BLaER1 treated with 17β-estradiol and CSF1 and Interleukin-3, amounts not matched to agents 10 nM and 100 nM (cell line): Measurements from ENCODE around the gene SLIT1.

Experiments
- H3K27ac ChIP-seq, 11 experiments: shearing (Covaris generic); formaldehyde crosslinking; 2 replicates each; pipeline ENCODE4 v1.8.1; 2022
- H3K27me3 ChIP-seq, 11 experiments: shearing (Covaris generic); formaldehyde crosslinking; 2 replicates each; pipeline ENCODE4 v1.8.1; 2022
- H3K36me3 ChIP-seq, 11 experiments: shearing (Covaris generic); formaldehyde crosslinking; 2 replicates each; pipeline ENCODE4 v1.8.1; 2022
- H3K4me1 ChIP-seq, 10 experiments: shearing (Covaris generic); formaldehyde crosslinking; 2 replicates each; pipeline ENCODE4 v1.8.1; 2022
- H3K4me2 ChIP-seq, 11 experiments: shearing (Covaris generic); formaldehyde crosslinking; 2 replicates each; pipeline ENCODE4 v1.8.1; 2022
- H3K4me3 ChIP-seq, 10 experiments: shearing (Covaris generic); formaldehyde crosslinking; 2 replicates each; pipeline ENCODE4 v1.8.1; 2022
- H3K9ac ChIP-seq, 11 experiments: shearing (Covaris generic); formaldehyde crosslinking; 2 replicates each; pipeline ENCODE4 v1.8.1; 2022
- H3K9me3 ChIP-seq, 11 experiments: shearing (Covaris generic); formaldehyde crosslinking; replicated peaks in 1 of 11; 2 replicates each; pipeline ENCODE4 v1.8.1; 2022
- H4K20me1 ChIP-seq, 11 experiments: shearing (Covaris generic); formaldehyde crosslinking; 2 replicates each; pipeline ENCODE4 v1.8.1; 2022
- Cebpa-rat ChIP-seq, 11 experiments: shearing (Covaris generic); IDR thresholded peaks; 2 replicates each; pipeline ENCODE4 v1.8.1; 2022

The SLIT1 gene

DNA sequence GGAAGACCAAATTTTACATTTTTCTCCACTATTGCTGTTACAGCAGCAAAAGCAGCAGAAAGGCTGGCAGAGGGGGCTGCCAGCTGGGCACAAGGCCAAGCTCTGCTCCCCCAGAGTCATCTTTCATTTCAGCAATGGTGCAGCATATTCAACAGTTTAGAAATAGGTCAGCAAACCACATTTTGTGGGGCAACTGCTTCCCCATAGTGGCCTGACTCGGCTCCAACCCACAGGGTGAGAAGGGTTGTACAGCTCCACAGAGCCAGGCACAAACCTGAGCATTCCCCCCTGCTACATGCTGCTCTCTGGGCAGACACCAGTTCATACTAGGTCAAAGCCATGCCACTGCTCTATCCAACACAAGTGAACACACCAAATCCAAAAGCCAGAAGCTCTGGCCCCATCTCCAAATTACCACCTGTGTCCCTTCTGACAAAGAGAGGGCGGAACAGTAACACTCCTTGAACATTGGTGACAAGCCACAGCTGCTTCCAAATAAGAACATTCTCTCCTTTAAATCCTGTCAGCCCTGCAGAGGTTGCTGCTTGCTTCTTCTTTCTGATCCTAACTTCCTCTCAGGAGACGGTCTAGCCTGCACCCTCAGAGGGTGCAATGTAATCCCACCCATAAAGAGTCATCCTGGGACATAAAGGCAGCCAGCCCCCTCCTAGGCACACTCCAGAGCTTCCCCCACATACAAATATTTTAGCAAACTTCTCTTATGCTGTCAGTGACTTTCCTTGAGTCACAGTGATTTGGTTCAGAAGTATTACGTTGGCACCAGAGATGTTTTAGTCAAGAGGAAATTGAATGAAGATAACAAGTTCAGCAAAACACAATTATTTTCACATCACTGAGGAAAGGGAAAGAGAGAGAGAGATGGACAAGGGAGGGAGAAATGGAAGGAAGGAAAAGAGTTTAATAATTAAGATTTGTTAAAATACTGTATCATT, 39.0 kb upstream of the SLIT1 start:
- TF ChIP-seq Cebpa-rat (IDR thresholded peaks at IDR 0.05) = no peak
- peak overlapping the region; percentile 10 to 86 (median 49); a peak in 21 of 22 replicates for H3K4me2 ChIP-seq
- peak overlapping the region in 4 of 11 experiments; percentile 10 to 50 (median 40); a peak in 7 of 22 replicates for H3K27ac ChIP-seq
- 0 out of 22 replicates have a peak, but pooled peaks cover 0 to 7% (median 0%) of the 10 kb centered on the region in 11 experiments for H3K27me3 ChIP-seq
- peaks cover 13 to 89% (median 21%) of the 10 kb centered on the region in 10 experiments for H3K4me1 ChIP-seq
- H4K20me1 ChIP-seq = peaks cover 0 to 29% (median 8%) of the 10 kb centered on the region in 11 experiments; a peak in 12 of 22 replicates
- no peaks in the 10 kb centered on the region for H3K9me3 ChIP-seq
- H3K9ac ChIP-seq = peak overlapping the region in 5 of 11 experiments; percentile 7 to 52 (median 34); a peak in 5 of 22 replicates
- H3K36me3 ChIP-seq = peaks cover 18 to 99% (median 85%) of the 10 kb centered on the region in 11 experiments
- no peak overlapping the region for H3K4me3 ChIP-seq

DNA sequence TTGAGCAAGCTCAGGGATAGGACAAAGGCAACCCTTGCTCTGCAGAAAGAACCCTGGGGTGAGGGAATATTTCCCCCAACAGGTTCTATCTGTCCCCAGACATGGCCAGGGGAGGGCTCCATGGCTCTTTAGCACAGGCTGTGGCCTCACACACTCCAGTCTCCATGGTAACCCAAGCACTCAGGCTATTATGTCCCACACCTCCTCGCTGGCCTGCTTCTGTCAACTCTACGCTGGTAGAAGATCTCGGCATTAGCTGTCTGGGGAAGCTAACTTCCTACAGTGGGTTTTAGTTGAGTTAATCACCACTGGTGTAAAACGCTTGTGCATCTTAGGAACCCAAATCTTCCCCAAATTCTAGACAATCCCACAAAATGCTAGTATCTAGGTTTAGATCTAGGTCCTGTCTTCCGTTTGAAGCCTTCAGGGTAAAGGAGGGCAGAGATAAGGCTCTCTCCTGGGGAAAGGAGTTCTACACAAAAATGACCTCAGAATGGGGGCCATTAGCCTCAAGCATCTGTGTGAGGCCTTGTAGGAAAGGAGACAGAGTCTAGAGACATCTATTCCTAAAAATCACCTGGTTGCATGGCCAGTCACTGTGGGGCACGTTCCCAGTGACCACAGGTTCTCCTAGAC, 36.7 kb upstream of the SLIT1 start:
- no peak overlapping the region for H3K9ac ChIP-seq
- H3K36me3 ChIP-seq = peaks cover 5 to 76% (median 64%) of the 10 kb centered on the region in 11 experiments; a peak in 21 of 22 replicates
- no peaks in the 10 kb centered on the region for H3K9me3 ChIP-seq
- H4K20me1 ChIP-seq = peaks cover 0 to 29% (median 8%) of the 10 kb centered on the region in 11 experiments; a peak in 12 of 22 replicates
- peak overlapping the region in 3 of 11 experiments; percentile 3 to 86 (median 84); a peak in 6 of 22 replicates for H3K4me2 ChIP-seq
- no peak overlapping the region for H3K27ac ChIP-seq
- TF ChIP-seq Cebpa-rat (IDR thresholded peaks at IDR 0.05) = no peak
- no peak overlapping the region for H3K4me3 ChIP-seq
- H3K27me3 ChIP-seq = 0 out of 22 replicates have a peak, but pooled peaks cover 0 to 7% (median 0%) of the 10 kb centered on the region in 11 experiments
- peaks cover 35 to 95% (median 44%) of the 10 kb centered on the region in 10 experiments for H3K4me1 ChIP-seq

DNA sequence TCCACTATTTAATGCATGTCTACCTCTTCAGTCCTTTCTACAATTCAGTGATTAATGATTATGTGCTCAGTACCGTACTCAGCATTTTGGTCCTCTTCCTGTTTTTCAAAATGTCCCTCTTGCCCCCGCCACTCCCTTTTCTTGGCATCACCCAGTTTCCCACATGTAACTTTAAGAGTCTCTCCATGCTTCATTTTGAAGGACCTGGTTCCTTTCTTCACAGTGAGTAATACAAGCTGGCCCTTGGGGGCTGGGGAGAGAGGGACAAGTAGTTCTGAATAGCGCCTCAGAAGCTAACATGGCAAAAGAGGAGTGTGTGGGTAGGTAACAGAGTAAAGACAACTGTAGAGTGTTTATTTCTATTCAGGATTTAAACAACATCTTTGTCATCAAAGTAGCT, 34.6 kb upstream of the SLIT1 start:
- peaks cover 0 to 31% (median 8%) of the 10 kb centered on the region in 11 experiments; a peak in 11 of 22 replicates for H4K20me1 ChIP-seq
- H3K4me2 ChIP-seq = peak overlapping the region in 7 of 11 experiments; percentile 9 to 83 (median 78); a peak in 11 of 22 replicates
- peak overlapping the region in 2 of 11 experiments; percentile 18 to 80; a peak in 3 of 22 replicates for H3K27ac ChIP-seq
- H3K36me3 ChIP-seq = peaks cover 0 to 56% (median 44%) of the 10 kb centered on the region in 11 experiments; a peak in 19 of 22 replicates
- no peak overlapping the region for H3K9ac ChIP-seq
- TF ChIP-seq Cebpa-rat (IDR thresholded peaks at IDR 0.05) = no peak
- peaks cover 55 to 99% (median 64%) of the 10 kb centered on the region in 10 experiments for H3K4me1 ChIP-seq
- no peak overlapping the region for H3K4me3 ChIP-seq
- H3K27me3 ChIP-seq = peaks cover 0 to 23% (median 14%) of the 10 kb centered on the region in 11 experiments; a peak in 17 of 22 replicates
- peaks cover 0 to 11% (median 7%) of the 10 kb centered on the region in 11 experiments; a peak in 11 of 22 replicates for H3K9me3 ChIP-seq

DNA sequence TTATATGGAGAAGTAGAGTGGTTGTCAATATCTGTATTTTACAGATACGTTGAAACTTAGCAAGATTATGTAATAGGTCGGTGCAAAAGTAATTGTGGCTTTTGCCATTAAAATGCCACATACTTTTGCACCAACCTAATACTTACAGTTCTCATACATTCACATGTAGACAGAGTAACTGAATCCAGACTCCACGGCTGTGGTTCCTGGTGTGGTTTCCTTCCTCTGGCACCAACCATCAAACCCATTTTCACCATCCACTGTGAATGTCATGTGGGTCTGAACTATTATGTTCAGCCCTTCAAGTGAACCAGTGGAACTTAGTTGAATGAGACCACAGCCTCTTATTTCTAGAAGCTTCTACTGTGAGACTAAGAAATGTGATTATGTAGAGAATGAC, 31.5 kb upstream of the SLIT1 start:
- H3K4me1 ChIP-seq = peaks cover 45 to 70% (median 53%) of the 10 kb centered on the region in 10 experiments
- peaks cover 4 to 39% (median 31%) of the 10 kb centered on the region in 11 experiments; a peak in 20 of 22 replicates for H3K27me3 ChIP-seq
- H3K4me2 ChIP-seq = peak overlapping the region; percentile 66 to 86 (median 80)
- H4K20me1 ChIP-seq = peaks cover 0 to 11% (median 0%) of the 10 kb centered on the region in 11 experiments; a peak in 4 of 22 replicates
- peak overlapping the region in 2 of 10 experiments; percentile 28 to 36; a peak in 2 of 20 replicates for H3K4me3 ChIP-seq
- H3K9ac ChIP-seq = peak overlapping the region in 4 of 11 experiments; percentile 43 to 64 (median 59); a peak in 6 of 22 replicates
- H3K36me3 ChIP-seq = peaks cover 0 to 26% (median 17%) of the 10 kb centered on the region in 11 experiments; a peak in 17 of 22 replicates
- TF ChIP-seq Cebpa-rat (IDR thresholded peaks at IDR 0.05) = no peak
- H3K27ac ChIP-seq = peak overlapping the region in 9 of 11 experiments; percentile 44 to 80 (median 70); a peak in 15 of 22 replicates
- H3K9me3 ChIP-seq = peaks cover 0 to 11% (median 7%) of the 10 kb centered on the region in 11 experiments; a peak in 11 of 22 replicates

DNA sequence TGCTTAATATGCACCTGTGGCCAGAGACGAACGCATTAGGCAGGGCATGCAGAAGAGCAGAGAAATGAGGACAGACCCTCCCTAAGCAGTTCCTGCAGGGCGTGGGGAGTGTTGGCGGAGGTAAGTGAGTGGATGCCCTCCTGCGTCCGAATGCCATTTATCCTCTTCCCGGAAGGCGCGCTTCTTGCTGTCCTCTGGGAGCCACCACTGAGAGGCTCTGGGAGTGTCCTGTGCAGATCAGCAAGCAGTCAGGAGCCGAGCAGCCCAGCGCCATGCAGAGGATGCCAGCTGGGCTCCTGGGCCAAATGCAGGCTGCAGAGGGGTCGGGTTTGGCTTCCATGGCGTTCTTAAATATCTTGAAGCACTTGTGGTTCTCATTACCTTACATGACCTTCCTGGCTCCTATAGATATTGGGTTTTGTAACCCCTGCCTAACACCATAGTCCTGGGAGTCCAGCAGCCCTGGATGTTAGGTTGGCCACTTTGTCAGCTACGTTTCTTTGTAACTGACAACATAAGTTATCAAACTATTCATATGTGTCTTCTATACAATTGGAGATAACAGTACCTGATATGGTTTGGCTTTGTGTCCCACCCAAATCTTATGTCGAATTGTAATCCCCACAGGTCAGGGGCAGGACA, 30.0 kb upstream of the SLIT1 start:
- peaks cover 4 to 39% (median 31%) of the 10 kb centered on the region in 11 experiments; a peak in 20 of 22 replicates for H3K27me3 ChIP-seq
- TF ChIP-seq Cebpa-rat (IDR thresholded peaks at IDR 0.05) = no peak
- peaks cover 0 to 11% (median 7%) of the 10 kb centered on the region in 11 experiments; a peak in 11 of 22 replicates for H3K9me3 ChIP-seq
- peaks cover 0 to 13% (median 0%) of the 10 kb centered on the region in 11 experiments; a peak in 7 of 22 replicates for H4K20me1 ChIP-seq
- peaks cover 0 to 12% (median 5%) of the 10 kb centered on the region in 11 experiments; a peak in 12 of 22 replicates for H3K36me3 ChIP-seq
- H3K27ac ChIP-seq = no peak overlapping the region
- H3K4me1 ChIP-seq = peaks cover 45 to 54% (median 52%) of the 10 kb centered on the region in 10 experiments
- H3K9ac ChIP-seq = no peak overlapping the region
- peak overlapping the region; percentile 66 to 86 (median 80) for H3K4me2 ChIP-seq
- no peak overlapping the region for H3K4me3 ChIP-seq

DNA sequence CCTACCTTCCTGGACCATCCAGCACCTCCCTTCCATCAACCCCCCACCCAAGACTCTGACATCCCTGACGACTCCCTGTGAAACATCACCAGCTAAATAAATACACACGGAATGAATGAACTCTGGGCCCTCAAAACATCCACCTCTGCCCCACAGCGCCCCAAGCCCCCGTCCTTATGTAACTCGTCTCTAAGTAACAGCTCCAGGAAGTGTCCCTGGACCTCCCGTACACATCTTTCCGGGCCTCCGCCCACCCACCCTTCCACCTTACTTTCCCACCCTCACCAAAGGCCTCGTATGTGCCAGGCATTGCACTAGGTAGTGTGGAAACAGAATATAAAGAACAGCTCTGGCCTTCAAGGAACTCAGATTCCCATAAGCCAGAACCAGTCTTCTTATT, 27.7 kb upstream of the SLIT1 start:
- Histone ChIP-seq H3K27me3 (peaks cover 4 to 39% (median 31%) of the 10 kb centered on the region in 11 experiments; a peak in 20 of 22 replicates), H4K20me1 (peaks cover 0 to 13% (median 0%) of the 10 kb centered on the region in 11 experiments; a peak in 7 of 22 replicates), H3K4me2 (no peak overlapping the region), H3K9me3 (peaks cover 0 to 11% (median 7%) of the 10 kb centered on the region in 11 experiments; a peak in 11 of 22 replicates), H3K27ac (no peak overlapping the region), H3K4me1 (peaks cover 28 to 31% (median 30%) of the 10 kb centered on the region in 10 experiments), H3K36me3 (peaks cover 0 to 5% (median 0%) of the 10 kb centered on the region in 11 experiments; a peak in 3 of 22 replicates), H3K4me3 (no peak overlapping the region), H3K9ac (no peak overlapping the region)
- TF ChIP-seq Cebpa-rat (IDR thresholded peaks at IDR 0.05) = no peak

DNA sequence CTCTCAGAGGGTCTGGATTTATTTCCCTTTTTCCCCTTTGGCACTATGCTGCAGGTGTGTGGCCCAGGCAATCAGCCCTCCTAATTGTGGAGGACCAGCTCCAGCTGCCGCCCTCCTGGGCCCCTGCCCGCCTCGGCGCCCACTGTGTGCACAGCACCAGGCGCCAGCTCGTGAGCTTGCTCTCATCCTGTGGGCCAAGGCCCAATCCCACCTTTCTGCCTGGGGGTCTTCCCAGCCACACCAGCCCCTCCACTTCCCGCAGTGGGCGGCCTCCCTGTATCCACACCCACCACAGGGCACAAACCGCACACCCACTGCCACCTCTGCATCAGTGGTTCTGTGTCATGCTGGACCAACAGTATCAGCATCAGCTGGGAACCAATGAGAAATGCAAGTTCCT, 25.5 kb upstream of the SLIT1 start:
- H3K27ac ChIP-seq = no peak overlapping the region
- peaks cover 0 to 7% (median 3%) of the 10 kb centered on the region in 11 experiments; a peak in 9 of 22 replicates for H3K9me3 ChIP-seq
- peaks cover 8 to 10% (median 8%) of the 10 kb centered on the region in 10 experiments for H3K4me1 ChIP-seq
- no peak overlapping the region for H3K4me3 ChIP-seq
- peaks cover 0 to 20% (median 0%) of the 10 kb centered on the region in 11 experiments; a peak in 6 of 22 replicates for H4K20me1 ChIP-seq
- no peak overlapping the region for H3K4me2 ChIP-seq
- H3K36me3 ChIP-seq = peaks cover 0 to 5% (median 0%) of the 10 kb centered on the region in 11 experiments; a peak in 3 of 22 replicates
- no peak for TF ChIP-seq Cebpa-rat (IDR thresholded peaks at IDR 0.05)
- H3K9ac ChIP-seq = no peak overlapping the region
- peaks cover 4 to 42% (median 32%) of the 10 kb centered on the region in 11 experiments; a peak in 20 of 22 replicates for H3K27me3 ChIP-seq
